Neural cell (in vitro differentiated cells): ENCODE data around the gene RNF4. TPM values are rescaled to one million over a fixed set of nuclear protein-coding genes. Genes with fewer than 3 reads are reported as not detected.

Source experiments
- H2AFZ ChIP-seq: fragments of 200-600, 300-800 bp; sonication (generic), shearing (Covaris generic); 2 replicates; pipeline ENCODE4 v1.6.0; 2014; ENCODE audit warnings: low read depth, mild to moderate bottlenecking, antibody characterized with exemption, low read length, moderate library complexity
- H3F3A ChIP-seq: fragments of 200-600 bp; shearing (Covaris generic); 2 replicates; pipeline ENCODE4 v1.6.1; 2016; ENCODE audit warnings: mild to moderate bottlenecking, moderate library complexity, mixed read lengths, antibody characterized with exemption, low read length; ENCODE audit not compliant: insufficient read depth, poor library complexity, severe bottlenecking
- H3K27ac ChIP-seq: fragments of 200-600, 300-800 bp; sonication (generic), shearing (Covaris generic); 2 replicates; pipeline ENCODE4 v1.5.1; 2014; ENCODE audit warnings: mild to moderate bottlenecking, low read length, moderate library complexity
- H3K27me3 ChIP-seq: fragments of 300-800, 200-600 bp; sonication (generic), shearing (Covaris generic); 2 replicates; pipeline ENCODE4 v1.6.0; 2014; ENCODE audit warnings: mild to moderate bottlenecking, low read depth, low read length, moderate library complexity; ENCODE audit not compliant: insufficient read depth
- H3K36me3 ChIP-seq: fragments of 300-800, 200-600 bp; sonication (generic), shearing (Covaris generic); 2 replicates; pipeline ENCODE4 v1.5.1; 2014; ENCODE audit warnings: mild to moderate bottlenecking, antibody characterized with exemption, low read length, moderate library complexity; ENCODE audit not compliant: insufficient read depth
- H3K4me2 ChIP-seq: fragments of 300-800, 200-600 bp; sonication (generic), shearing (Covaris generic); 2 replicates; pipeline ENCODE4 v1.6.0; 2014; ENCODE audit warnings: mild to moderate bottlenecking, low read length
- H3K4me3 ChIP-seq: fragments of 300-800, 200-600 bp; sonication (generic), shearing (Covaris generic); 2 replicates; pipeline ENCODE4 v1.5.1; 2014; ENCODE audit warnings: mild to moderate bottlenecking, low read length, moderate library complexity
- H3K79me2 ChIP-seq: fragments of 200-600 bp; shearing (Covaris generic); replicated peaks from 2 replicates; pipeline ENCODE4 v1.6.0; 2014; ENCODE audit warnings: mild to moderate bottlenecking, low read length, moderate library complexity; ENCODE audit not compliant: insufficient read depth
- H3K9ac ChIP-seq: fragments of 300-800, 200-600 bp; sonication (generic), shearing (Covaris generic); 2 replicates; pipeline ENCODE4 v1.6.1; 2016; ENCODE audit warnings: mild to moderate bottlenecking, low read length, mixed read lengths
- H3K9me2 ChIP-seq: fragments of 200-600 bp; shearing (Covaris generic); 2 replicates; pipeline ENCODE4 v1.6.1; 2016; ENCODE audit warnings: mild to moderate bottlenecking, low read length, mixed read lengths; ENCODE audit not compliant: insufficient read depth
- H3K9me3 ChIP-seq: fragments of 200-600, 300-800 bp; sonication (generic), shearing (Covaris generic); 2 replicates; pipeline ENCODE4 v1.6.1; 2016; ENCODE audit warnings: mild to moderate bottlenecking, mixed run types, low read length, moderate library complexity, mixed read lengths
- H4K20me1 ChIP-seq: fragments of 200-600 bp; shearing (Covaris generic); 2 replicates; pipeline ENCODE4 v1.6.1; 2016; ENCODE audit warnings: mild to moderate bottlenecking, mixed run types; ENCODE audit not compliant: insufficient read depth
- CTCF ChIP-seq: fragments of 450-650 bp; IDR thresholded peaks from 2 replicates; pipeline ENCODE4 v1.5.1; 2014; ENCODE audit warnings: antibody characterized with exemption, mild to moderate bottlenecking, moderate library complexity; ENCODE audit not compliant: poor library complexity, severe bottlenecking
- EP300 ChIP-seq: fragments of 450-650 bp; conservative IDR thresholded peaks from 2 replicates; pipeline ENCODE4 v1.6.1; 2014; ENCODE audit warnings: antibody characterized with exemption, mild to moderate bottlenecking, moderate library complexity; ENCODE audit not compliant: poor library complexity, severe bottlenecking
- EZH2 ChIP-seq: fragments of 200-600, 300-800 bp; shearing (Covaris generic), sonication (generic); IDR thresholded peaks from 2 replicates; pipeline ENCODE4 v1.6.1; 2014; ENCODE audit warnings: antibody characterized with exemption, low read length, borderline replicate concordance, mild to moderate bottlenecking; ENCODE audit not compliant: insufficient read depth, poor library complexity, severe bottlenecking
- MXI1 ChIP-seq: fragments of 450-650 bp; conservative IDR thresholded peaks from 2 replicates; pipeline ENCODE4 v1.6.1; 2014; ENCODE audit warnings: antibody characterized with exemption, mild to moderate bottlenecking; ENCODE audit not compliant: poor library complexity, severe bottlenecking
- POLR2AphosphoS5 ChIP-seq: IDR thresholded peaks from 2 replicates; pipeline ENCODE4 v1.6.1; 2012
- RAD21 ChIP-seq: fragments of 450-650 bp; conservative IDR thresholded peaks from 2 replicates; pipeline ENCODE4 v1.6.1; 2014; ENCODE audit warnings: antibody characterized with exemption, mild to moderate bottlenecking, moderate library complexity
- REST ChIP-seq: IDR thresholded peaks from 2 replicates; pipeline ENCODE4 v1.6.1; 2012; ENCODE audit warnings: borderline replicate concordance
- SMC3 ChIP-seq: fragments of 450-650 bp; conservative IDR thresholded peaks from 2 replicates; pipeline ENCODE4 v1.6.1; 2014; ENCODE audit warnings: antibody characterized with exemption, mild to moderate bottlenecking, moderate library complexity; ENCODE audit not compliant: poor library complexity
- TAF1 ChIP-seq: IDR thresholded peaks from 2 replicates; pipeline ENCODE4 v1.6.1; 2012; ENCODE audit warnings: low read depth
- polyA plus RNA-seq: library from polyadenylated mRNA; depleted of rRNA; stranded (reverse); fragments of >200 nt; gene quantifications from 2 replicates; pipeline ENCODE4 v1.2.3, GENCODE V29; 2014

Gene RNF4
- polyA plus RNA-seq, 1 donor from 2014 or later: 48.2 TPM

- TF ChIP-seq RAD21 (no peak), SMC3 (no peak), EZH2 (no peak), REST (no peak), TAF1 (no peak), POLR2AphosphoS5 (no peak), CTCF (no peak), MXI1 (no peak)
- no peaks in the 10 kb centered on the region for H4K20me1 ChIP-seq
- H3K36me3 ChIP-seq: peaks cover 9% of the 10 kb centered on the region
- H3F3A ChIP-seq: no peaks in the 10 kb centered on the region
- H3K9me2 ChIP-seq: no peaks in the 10 kb centered on the region
- no peak overlapping the region for H3K4me3 ChIP-seq
- H3K9me3 ChIP-seq: no peaks in the 10 kb centered on the region
- no peak overlapping the region for H3K27ac ChIP-seq
- H3K4me2 ChIP-seq: no peak overlapping the region
- H2AFZ ChIP-seq: no peak overlapping the region
- H3K79me2 ChIP-seq: no peaks in the 10 kb centered on the region
- H3K27me3 ChIP-seq: no peaks in the 10 kb centered on the region
- H3K9ac ChIP-seq: no peak overlapping the region
Measured at GRCh38 chr4:2497931-2498330, 29.0 kb downstream of the RNF4 start.

- H2AFZ ChIP-seq: no peak overlapping the region
- H3K36me3 ChIP-seq: peaks cover 9% of the 10 kb centered on the region
- H3K9me3 ChIP-seq: no peaks in the 10 kb centered on the region
- H3K27me3 ChIP-seq: no peaks in the 10 kb centered on the region
- no peaks in the 10 kb centered on the region for H4K20me1 ChIP-seq
- TF ChIP-seq RAD21 (no peak), CTCF (no peak), EZH2 (no peak), MXI1 (no peak), POLR2AphosphoS5 (no peak), SMC3 (no peak), EP300 (no peak), REST (no peak), TAF1 (no peak)
- H3K9me2 ChIP-seq: no peaks in the 10 kb centered on the region
- H3F3A ChIP-seq: no peaks in the 10 kb centered on the region
- H3K4me2 ChIP-seq: no peak overlapping the region
- no peaks in the 10 kb centered on the region for H3K79me2 ChIP-seq
- H3K9ac ChIP-seq: no peak overlapping the region
- H3K4me3 ChIP-seq: no peak overlapping the region
- no peak overlapping the region for H3K27ac ChIP-seq
Measured at GRCh38 chr4:2500547-2500946, 31.6 kb downstream of the RNF4 start.
